Nucleus accumbens (tissue), 56 donors: ENCODE results near the gene HGS.
A peak's percentile ranks its signal among the peaks of the same experiment; 100 is the strongest.

Experiments used
- DNase-seq, 56 donors: peaks; one replicate each; lab custom pipeline; 2025; lab: John Stamatoyannopoulos, UW

The HGS gene

GRCh38 chr17:81652906-81653771, 30.7 kb upstream of the HGS start:
- no peak for DNase-seq

GRCh38 chr17:81655378-81656117, 28.3 kb upstream of the HGS start:
- DNase-seq, result no peak

- DNase-seq, result no peak
Measured at GRCh38 chr17:81656118-81656743, 27.6 kb upstream of the HGS start, which contains the start of gene PDE6G. Gene PDE6G, minus strand, starts transcription at chr17:81656542. Its CDS starts 3,237 bp downstream, at chr17:81653305.

- no peak for DNase-seq
Measured at GRCh38 chr17:81656835-81657234, 27.0 kb upstream of the HGS start.

GRCh38 chr17:81659038-81659437, 24.8 kb upstream of the HGS start:
- no peak for DNase-seq

- DNase-seq, result no peak
Measured at GRCh38 chr17:81660441-81660840, 23.4 kb upstream of the HGS start.

GRCh38 chr17:81662002-81662401, 21.8 kb upstream of the HGS start:
- no peak for DNase-seq

GRCh38 chr17:81664051-81664470, 19.8 kb upstream of the HGS start:
- no peak for DNase-seq

GRCh38 chr17:81665205-81666091, 18.4 kb upstream of the HGS start:
- peak in 5 of 56 donors; percentile 7 to 23 (median 17) for DNase-seq

- peak in 1 of 56 donors; percentile 43 for DNase-seq
Measured at GRCh38 chr17:81666092-81666341, 17.8 kb upstream of the HGS start.

- DNase-seq, result peak; percentile 51 to 97 (median 92)
Measured at GRCh38 chr17:81666342-81667191, 17.2 kb upstream of the HGS start, which contains the start of the genes CCDC137 and OXLD1. Gene CCDC137, plus strand, starts transcription at chr17:81666737. Its CDS starts 30 bp downstream, at chr17:81666767. Gene OXLD1, minus strand, starts transcription at chr17:81666605. Its CDS starts 28 bp downstream, at chr17:81666577.

- DNase-seq, result no peak
Measured at GRCh38 chr17:81667754-81668153, 16.1 kb upstream of the HGS start.

GRCh38 chr17:81672504-81672903, 11.3 kb upstream of the HGS start:
- DNase-seq, result no peak

GRCh38 chr17:81672954-81673353, 10.9 kb upstream of the HGS start:
- DNase-seq, result no peak

- DNase-seq, result no peak
Measured at GRCh38 chr17:81673561-81674258, 10.1 kb upstream of the HGS start.

- peak in 7 of 56 donors; percentile 13 to 57 (median 25) for DNase-seq
Measured at GRCh38 chr17:81675515-81676221, 8.1 kb upstream of the HGS start.

GRCh38 chr17:81676906-81677305, 6.9 kb upstream of the HGS start:
- peak in 1 of 56 donors; percentile 9 for DNase-seq

GRCh38 chr17:81680150-81680549, 3.7 kb upstream of the HGS start:
- DNase-seq, result no peak
